Ishikawa (cell line): ENCODE results near the gene SH2B3.

ENCODE experiments used
- CEBPB ChIP-seq: IDR thresholded peaks from 2 replicates; pipeline ENCODE4 v1.6.1; 2012
- CREB1 ChIP-seq: IDR thresholded peaks from 2 replicates; pipeline ENCODE4 v1.6.1; 2012; ENCODE audit warnings: low read depth
- EGR1 ChIP-seq: IDR thresholded peaks from 2 replicates; pipeline ENCODE4 v1.6.1; 2012
- EP300 ChIP-seq: IDR thresholded peaks from 2 replicates; pipeline ENCODE4 v1.6.1; 2012; ENCODE audit warnings: borderline replicate concordance
- FOXM1 ChIP-seq: IDR thresholded peaks from 2 replicates; pipeline ENCODE4 v1.6.1; 2012; ENCODE audit warnings: low read depth, borderline replicate concordance
- NFIC ChIP-seq: IDR thresholded peaks from 2 replicates; pipeline ENCODE4 v1.6.1; 2012
- RAD21 ChIP-seq: IDR thresholded peaks from 2 replicates; pipeline ENCODE4 v1.6.1; 2012; ENCODE audit warnings: low read depth
- REST ChIP-seq: IDR thresholded peaks from 2 replicates; pipeline ENCODE4 v1.6.1; 2012; ENCODE audit warnings: low read depth, mild to moderate bottlenecking
- TAF1 ChIP-seq: IDR thresholded peaks from 2 replicates; pipeline ENCODE4 v1.6.1; 2012; ENCODE audit warnings: low read depth, mild to moderate bottlenecking
- TCF12 ChIP-seq: IDR thresholded peaks from 2 replicates; pipeline ENCODE4 v1.6.1; 2012; ENCODE audit warnings: low read depth
- TEAD4 ChIP-seq: IDR thresholded peaks from 2 replicates; pipeline ENCODE4 v1.6.1; 2012
- YY1 ChIP-seq: IDR thresholded peaks from 2 replicates; pipeline ENCODE4 v1.6.1; 2012; ENCODE audit warnings: low read depth
- ZBTB7A ChIP-seq: IDR thresholded peaks from 2 replicates; pipeline ENCODE4 v1.6.1; 2012; ENCODE audit warnings: low read depth
- TF ChIP-seq, protein P1 (sequence below): IDR thresholded peaks from 2 replicates; pipeline ENCODE4 v1.6.1; 2012
- TF ChIP-seq, protein P2 (sequence below): IDR thresholded peaks from 2 replicates; pipeline ENCODE4 v1.6.1; 2012

Gene SH2B3

DNA sequence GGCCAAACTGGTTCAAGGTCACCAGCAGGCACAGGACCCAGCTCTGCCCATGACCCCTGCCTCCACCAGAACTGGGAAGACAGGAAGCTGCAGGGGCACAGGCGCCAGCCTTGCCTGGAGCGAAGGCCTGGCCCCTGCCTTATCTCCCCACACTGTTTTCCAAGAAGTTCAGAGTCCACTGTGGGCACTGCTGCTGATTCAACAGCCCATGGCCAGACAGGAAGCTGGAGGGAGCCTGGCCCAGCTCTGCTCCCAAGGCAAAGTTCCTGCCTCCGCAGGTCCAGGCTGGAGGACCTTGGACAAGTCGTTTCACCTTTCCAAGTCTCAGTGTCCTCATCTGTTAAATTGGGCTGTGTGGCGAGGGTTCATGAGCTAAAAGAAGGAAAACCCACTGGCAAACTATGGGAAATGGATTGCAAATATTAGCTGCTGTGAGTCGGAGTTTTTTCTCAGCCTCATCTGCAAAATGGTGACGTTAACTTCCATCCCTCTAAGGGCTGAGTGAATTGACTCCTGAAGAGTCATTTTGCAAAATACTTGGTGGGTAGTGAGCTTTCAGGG is 38.0 kb upstream of the SH2B3 start:
- TF ChIP-seq YY1 (no peak), TCF12 (no peak), REST (no peak), TAF1 (no peak), ZBTB7A (no peak), EP300 (no peak), TEAD4 (no peak), RAD21 (no peak)

- TF ChIP-seq TEAD4: no peak
- TF ChIP-seq CREB1: no peak
- TF ChIP-seq RAD21: no peak
- TF ChIP-seq, protein P1, sequence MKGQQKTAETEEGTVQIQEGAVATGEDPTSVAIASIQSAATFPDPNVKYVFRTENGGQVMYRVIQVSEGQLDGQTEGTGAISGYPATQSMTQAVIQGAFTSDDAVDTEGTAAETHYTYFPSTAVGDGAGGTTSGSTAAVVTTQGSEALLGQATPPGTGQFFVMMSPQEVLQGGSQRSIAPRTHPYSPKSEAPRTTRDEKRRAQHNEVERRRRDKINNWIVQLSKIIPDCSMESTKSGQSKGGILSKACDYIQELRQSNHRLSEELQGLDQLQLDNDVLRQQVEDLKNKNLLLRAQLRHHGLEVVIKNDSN: no peak
- TF ChIP-seq EGR1: no peak
Observed at GRCh38 chr12:111368291-111368787, 37.4 kb upstream of the SH2B3 start.

GRCh38 chr12:111368788-111369495 is 36.8 kb upstream of the SH2B3 start, which contains the start of gene PHETA1:
Gene PHETA1 (minus strand): TSS chr12:111369095. CDS start chr12:111363427, 5,668 bp downstream.
- TF ChIP-seq, protein P2, sequence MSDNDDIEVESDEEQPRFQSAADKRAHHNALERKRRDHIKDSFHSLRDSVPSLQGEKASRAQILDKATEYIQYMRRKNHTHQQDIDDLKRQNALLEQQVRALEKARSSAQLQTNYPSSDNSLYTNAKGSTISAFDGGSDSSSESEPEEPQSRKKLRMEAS: peak; percentile 77
- peak; percentile 71; the same call in 1 of the 2 replicates for TF ChIP-seq TAF1
- no peak for TF ChIP-seq FOXM1
- TF ChIP-seq ZBTB7A: no peak; the same call in 1 of the 2 replicates
- TF ChIP-seq YY1: no peak
- no peak for TF ChIP-seq CREB1
- TF ChIP-seq TEAD4: 0 out of 2 replicates have a peak, but pooled peaks have one; percentile 6
- TF ChIP-seq CEBPB: no peak
- no peak for TF ChIP-seq REST
- TF ChIP-seq NFIC: no peak
- TF ChIP-seq TCF12: peak; percentile 36; the same call in 1 of the 2 replicates
- TF ChIP-seq EP300: no peak
- peak; percentile 89 for TF ChIP-seq EGR1
- TF ChIP-seq, protein P1: 0 out of 2 replicates have a peak, but pooled peaks have one; percentile 19
- TF ChIP-seq RAD21: no peak

DNA sequence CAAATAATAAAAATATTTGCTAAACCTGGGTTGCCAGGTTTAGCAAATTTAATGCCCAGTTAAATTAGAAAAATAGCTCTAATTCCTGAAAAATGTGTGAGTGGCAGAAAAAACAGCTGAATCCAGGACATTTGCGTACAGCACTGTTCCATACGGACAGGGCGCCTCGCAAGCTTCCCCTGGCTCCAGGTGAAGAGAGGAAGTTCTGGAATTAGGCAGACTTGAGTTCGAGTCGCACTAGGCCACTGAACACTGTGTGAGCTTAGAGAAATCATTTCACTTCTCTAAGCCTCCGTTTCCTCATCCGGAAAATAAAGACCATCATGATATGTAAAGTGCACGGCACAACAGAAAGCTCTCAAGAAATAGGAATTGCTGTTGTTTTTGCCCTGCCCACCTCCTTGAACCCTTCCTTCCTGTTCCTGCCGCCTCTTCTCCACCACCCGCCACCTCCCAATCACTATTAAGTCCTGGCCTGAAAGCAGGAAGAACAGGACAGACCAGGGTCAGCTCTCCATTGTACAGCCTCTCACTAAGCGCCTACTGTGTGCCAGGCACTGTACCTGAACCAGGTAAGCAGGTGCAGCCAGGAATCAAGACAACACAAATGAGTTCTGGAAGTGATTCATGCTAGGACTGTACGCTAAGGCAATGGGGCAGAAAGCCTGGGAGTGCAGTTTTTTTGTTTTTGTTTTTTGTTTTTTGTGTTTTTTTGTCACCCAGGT is 36.1 kb upstream of the SH2B3 start:
- TF ChIP-seq CEBPB: no peak
- TF ChIP-seq TEAD4: no peak
- TF ChIP-seq FOXM1: no peak
- TF ChIP-seq EGR1: no peak
- no peak for TF ChIP-seq TCF12
- no peak for TF ChIP-seq TAF1
- TF ChIP-seq ZBTB7A: no peak
- no peak for TF ChIP-seq EP300
- no peak for TF ChIP-seq CREB1
- no peak for TF ChIP-seq YY1
- TF ChIP-seq, protein P2: no peak
- TF ChIP-seq REST: no peak
- TF ChIP-seq, protein P1: no peak
